Kidney capillary endothelial cell (primary cell): Measurements from ENCODE around the gene ARFGEF3.

Experiments used
- DNase-seq: peaks from one replicate; pipeline ENCODE4 v3.0.0-alpha.2; 2018; ENCODE audit warnings: low spot score

ARFGEF3 gene

GRCh38 chr6:138307816-138308730 is 146.3 kb downstream of the ARFGEF3 start:
- no peak for DNase-seq

GRCh38 chr6:138308731-138309110 is 147.0 kb downstream of the ARFGEF3 start:
- no peak for DNase-seq

- DNase-seq = no peak
These were observed 148.0 kb downstream of the ARFGEF3 start for GRCh38 chr6:138309695-138310094.

- no peak for DNase-seq
These were observed 148.6 kb downstream of the ARFGEF3 start for GRCh38 chr6:138310294-138310693.

GRCh38 chr6:138310821-138311220 is 149.1 kb downstream of the ARFGEF3 start:
- DNase-seq = no peak

- DNase-seq = no peak
These were observed 149.5 kb downstream of the ARFGEF3 start for GRCh38 chr6:138311268-138311667.

- DNase-seq = no peak
These were observed 157.1 kb downstream of the ARFGEF3 start for GRCh38 chr6:138318741-138319375.

GRCh38 chr6:138321934-138322333 is 160.2 kb downstream of the ARFGEF3 start:
- no peak for DNase-seq

- DNase-seq = no peak
These were observed 162.1 kb downstream of the ARFGEF3 start for GRCh38 chr6:138323821-138324220.

- no peak for DNase-seq
These were observed 166.5 kb downstream of the ARFGEF3 start for GRCh38 chr6:138328210-138328609.

- DNase-seq = no peak
These were observed 169.0 kb downstream of the ARFGEF3 start for GRCh38 chr6:138330763-138331162.

GRCh38 chr6:138331444-138331843 is 169.7 kb downstream of the ARFGEF3 start:
- no peak for DNase-seq

- no peak for DNase-seq
These were observed 170.2 kb downstream of the ARFGEF3 start for GRCh38 chr6:138331984-138332383.

- DNase-seq = no peak
These were observed 172.3 kb downstream of the ARFGEF3 start for GRCh38 chr6:138334000-138334399.

- no peak for DNase-seq
These were observed 173.2 kb downstream of the ARFGEF3 start for GRCh38 chr6:138334963-138335362.

GRCh38 chr6:138336221-138336620 is 174.5 kb downstream of the ARFGEF3 start:
- no peak for DNase-seq

- DNase-seq = no peak
These were observed 175.3 kb downstream of the ARFGEF3 start for GRCh38 chr6:138337076-138337475.

- no peak for DNase-seq
These were observed 177.3 kb downstream of the ARFGEF3 start for GRCh38 chr6:138339024-138339423.

- DNase-seq = no peak
These were observed 179.4 kb downstream of the ARFGEF3 start for GRCh38 chr6:138341176-138341575.

- DNase-seq = no peak
These were observed 181.4 kb downstream of the ARFGEF3 start for GRCh38 chr6:138343112-138343511.

- no peak for DNase-seq
These were observed 184.0 kb downstream of the ARFGEF3 start for GRCh38 chr6:138345565-138346285.

GRCh38 chr6:138346302-138347195 is 184.8 kb downstream of the ARFGEF3 start:
- DNase-seq = no peak
